ENCODE measurements around the gene RPF1.

GRCh38 chr1:84452436-84452835 is 26.6 kb upstream of the RPF1 start:
- TF ChIP-seq, protein P1, sequence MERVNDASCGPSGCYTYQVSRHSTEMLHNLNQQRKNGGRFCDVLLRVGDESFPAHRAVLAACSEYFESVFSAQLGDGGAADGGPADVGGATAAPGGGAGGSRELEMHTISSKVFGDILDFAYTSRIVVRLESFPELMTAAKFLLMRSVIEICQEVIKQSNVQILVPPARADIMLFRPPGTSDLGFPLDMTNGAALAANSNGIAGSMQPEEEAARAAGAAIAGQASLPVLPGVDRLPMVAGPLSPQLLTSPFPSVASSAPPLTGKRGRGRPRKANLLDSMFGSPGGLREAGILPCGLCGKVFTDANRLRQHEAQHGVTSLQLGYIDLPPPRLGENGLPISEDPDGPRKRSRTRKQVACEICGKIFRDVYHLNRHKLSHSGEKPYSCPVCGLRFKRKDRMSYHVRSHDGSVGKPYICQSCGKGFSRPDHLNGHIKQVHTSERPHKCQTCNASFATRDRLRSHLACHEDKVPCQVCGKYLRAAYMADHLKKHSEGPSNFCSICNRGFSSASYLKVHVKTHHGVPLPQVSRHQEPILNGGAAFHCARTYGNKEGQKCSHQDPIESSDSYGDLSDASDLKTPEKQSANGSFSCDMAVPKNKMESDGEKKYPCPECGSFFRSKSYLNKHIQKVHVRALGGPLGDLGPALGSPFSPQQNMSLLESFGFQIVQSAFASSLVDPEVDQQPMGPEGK (CRISPR knock-in tag; IDR thresholded peaks at IDR 0.05; ENCODE audit: borderline replicate concordance) = no peak
- TF ChIP-seq PPARA (CRISPR knock-in tag; IDR thresholded peaks at IDR 0.05; ENCODE audit: borderline replicate concordance) = no peak
- no peak for TF ChIP-seq ARNTL (CRISPR knock-in tag; IDR thresholded peaks at IDR 0.05; ENCODE audit: borderline replicate concordance, low read depth)
- no peak for TF ChIP-seq ZFP30 (CRISPR knock-in tag; IDR thresholded peaks at IDR 0.05)
- no peak for TF ChIP-seq ESRRG (CRISPR knock-in tag; IDR thresholded peaks at IDR 0.05)
- TF ChIP-seq, protein P2, sequence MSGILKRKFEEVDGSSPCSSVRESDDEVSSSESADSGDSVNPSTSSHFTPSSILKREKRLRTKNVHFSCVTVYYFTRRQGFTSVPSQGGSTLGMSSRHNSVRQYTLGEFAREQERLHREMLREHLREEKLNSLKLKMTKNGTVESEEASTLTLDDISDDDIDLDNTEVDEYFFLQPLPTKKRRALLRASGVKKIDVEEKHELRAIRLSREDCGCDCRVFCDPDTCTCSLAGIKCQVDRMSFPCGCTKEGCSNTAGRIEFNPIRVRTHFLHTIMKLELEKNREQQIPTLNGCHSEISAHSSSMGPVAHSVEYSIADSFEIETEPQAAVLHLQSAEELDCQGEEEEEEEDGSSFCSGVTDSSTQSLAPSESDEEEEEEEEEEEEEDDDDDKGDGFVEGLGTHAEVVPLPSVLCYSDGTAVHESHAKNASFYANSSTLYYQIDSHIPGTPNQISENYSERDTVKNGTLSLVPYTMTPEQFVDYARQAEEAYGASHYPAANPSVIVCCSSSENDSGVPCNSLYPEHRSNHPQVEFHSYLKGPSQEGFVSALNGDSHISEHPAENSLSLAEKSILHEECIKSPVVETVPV (CRISPR knock-in tag; IDR thresholded peaks at IDR 0.05) = no peak
- TF ChIP-seq, protein P3, sequence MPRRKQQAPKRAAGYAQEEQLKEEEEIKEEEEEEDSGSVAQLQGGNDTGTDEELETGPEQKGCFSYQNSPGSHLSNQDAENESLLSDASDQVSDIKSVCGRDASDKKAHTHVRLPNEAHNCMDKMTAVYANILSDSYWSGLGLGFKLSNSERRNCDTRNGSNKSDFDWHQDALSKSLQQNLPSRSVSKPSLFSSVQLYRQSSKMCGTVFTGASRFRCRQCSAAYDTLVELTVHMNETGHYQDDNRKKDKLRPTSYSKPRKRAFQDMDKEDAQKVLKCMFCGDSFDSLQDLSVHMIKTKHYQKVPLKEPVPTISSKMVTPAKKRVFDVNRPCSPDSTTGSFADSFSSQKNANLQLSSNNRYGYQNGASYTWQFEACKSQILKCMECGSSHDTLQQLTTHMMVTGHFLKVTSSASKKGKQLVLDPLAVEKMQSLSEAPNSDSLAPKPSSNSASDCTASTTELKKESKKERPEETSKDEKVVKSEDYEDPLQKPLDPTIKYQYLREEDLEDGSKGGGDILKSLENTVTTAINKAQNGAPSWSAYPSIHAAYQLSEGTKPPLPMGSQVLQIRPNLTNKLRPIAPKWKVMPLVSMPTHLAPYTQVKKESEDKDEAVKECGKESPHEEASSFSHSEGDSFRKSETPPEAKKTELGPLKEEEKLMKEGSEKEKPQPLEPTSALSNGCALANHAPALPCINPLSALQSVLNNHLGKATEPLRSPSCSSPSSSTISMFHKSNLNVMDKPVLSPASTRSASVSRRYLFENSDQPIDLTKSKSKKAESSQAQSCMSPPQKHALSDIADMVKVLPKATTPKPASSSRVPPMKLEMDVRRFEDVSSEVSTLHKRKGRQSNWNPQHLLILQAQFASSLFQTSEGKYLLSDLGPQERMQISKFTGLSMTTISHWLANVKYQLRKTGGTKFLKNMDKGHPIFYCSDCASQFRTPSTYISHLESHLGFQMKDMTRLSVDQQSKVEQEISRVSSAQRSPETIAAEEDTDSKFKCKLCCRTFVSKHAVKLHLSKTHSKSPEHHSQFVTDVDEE (CRISPR knock-in tag; IDR thresholded peaks at IDR 0.05) = no peak
- TF ChIP-seq TOX (CRISPR knock-in tag; IDR thresholded peaks at IDR 0.05; ENCODE audit: borderline replicate concordance) = no peak
- no peak for TF ChIP-seq OSR1 (CRISPR knock-in tag; IDR thresholded peaks at IDR 0.05)
- no peak for TF ChIP-seq ZNF70 (CRISPR knock-in tag; IDR thresholded peaks at IDR 0.05)
